Stimulated activated CD8-positive, alpha-beta memory T cell treated with anti-CD3 and anti-CD28 coated beads, Interleukin-4, amount 100 ng/mL, for 1 hour (primary cell): Measurements from ENCODE around the gene CLEC2A.

Experiments used
- DNase-seq, 2 donors: peaks; one replicate each; pipeline ENCODE4 v3.0.0-alpha.2; 2020; ENCODE audit warnings: low read depth in 2 of 2, low spot score in 1 of 2

CLEC2A gene

GRCh38 chr12:9935026-9935425 is 2.9 kb upstream of the CLEC2A start:
- no peak for DNase-seq

- no peak for DNase-seq
Measured at GRCh38 chr12:9933958-9934357, 1.8 kb upstream of the CLEC2A start.

GRCh38 chr12:9931245-9931644 is 925 bp downstream of the CLEC2A start:
- no peak for DNase-seq

- no peak for DNase-seq
Measured at GRCh38 chr12:9928607-9929006, 3.6 kb downstream of the CLEC2A start.

- no peak for DNase-seq
Measured at GRCh38 chr12:9926876-9927275, 5.3 kb downstream of the CLEC2A start.

GRCh38 chr12:9925705-9926393 is 6.3 kb downstream of the CLEC2A start:
- DNase-seq, result no peak

GRCh38 chr12:9922429-9922828 is 9.7 kb downstream of the CLEC2A start:
- no peak for DNase-seq

GRCh38 chr12:9920451-9920850 is 11.7 kb downstream of the CLEC2A start:
- DNase-seq, result no peak

- no peak for DNase-seq
Measured at GRCh38 chr12:9919443-9919842, 12.7 kb downstream of the CLEC2A start.

- DNase-seq, result no peak
Measured at GRCh38 chr12:9911708-9912107, 20.5 kb downstream of the CLEC2A start.

- no peak for DNase-seq
Measured at GRCh38 chr12:9910716-9911421, 21.3 kb downstream of the CLEC2A start.

- no peak for DNase-seq
Measured at GRCh38 chr12:9909724-9910123, 22.4 kb downstream of the CLEC2A start.

GRCh38 chr12:9908350-9908749 is 23.8 kb downstream of the CLEC2A start:
- DNase-seq, result no peak

- DNase-seq, result no peak
Measured at GRCh38 chr12:9907769-9908168, 24.4 kb downstream of the CLEC2A start.

- no peak for DNase-seq
Measured at GRCh38 chr12:9906873-9907272, 25.3 kb downstream of the CLEC2A start.

- DNase-seq, result no peak
Measured at GRCh38 chr12:9902539-9903228, 29.5 kb downstream of the CLEC2A start.

GRCh38 chr12:9900930-9901329 is 31.2 kb downstream of the CLEC2A start:
- no peak for DNase-seq

GRCh38 chr12:9899209-9899608 is 33.0 kb downstream of the CLEC2A start:
- no peak for DNase-seq

- DNase-seq, result no peak
Measured at GRCh38 chr12:9897535-9897934, 34.6 kb downstream of the CLEC2A start.

- DNase-seq, result no peak
Measured at GRCh38 chr12:9895215-9895971, 36.8 kb downstream of the CLEC2A start.

- no peak for DNase-seq
Measured at GRCh38 chr12:9888665-9889273, 43.4 kb downstream of the CLEC2A start.
